ENCODE results near the gene DGKH.
"Not testable (repeated sequence)": the region's sequence is repeated elsewhere in the genome, so short reads cannot be mapped to it uniquely, and the experiment has no call there.

Gene DGKH

GRCh38 chr13:42110410-42111155 lies 62.1 kb downstream of the DGKH start:
- DNase-seq (ENCODE audit: low read depth in 2 of 2) = peak in 1 of 2 donors; percentile 9

DNA sequence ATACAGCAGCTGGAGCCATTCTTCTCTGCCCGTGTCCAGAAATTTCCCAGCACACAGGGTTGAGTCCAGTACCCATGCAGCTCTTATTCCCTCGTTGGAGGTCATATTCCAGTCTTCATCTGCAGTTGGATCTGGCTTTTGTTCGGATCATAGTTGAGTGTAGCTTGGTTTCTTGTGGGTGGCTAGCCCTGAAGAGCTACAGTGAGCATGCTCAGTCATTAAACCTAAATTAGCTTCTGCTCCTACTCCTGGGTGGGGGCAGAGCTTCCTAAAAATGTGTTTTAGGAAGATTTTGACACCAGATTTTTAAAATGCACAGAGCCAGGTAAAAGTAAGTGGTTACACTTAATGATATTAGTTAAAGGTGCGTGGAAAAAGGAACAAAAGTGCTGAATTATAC lies 64.4 kb downstream of the DGKH start:
- DNase-seq (ENCODE audit: low read depth in 2 of 2) = no peak

DNA sequence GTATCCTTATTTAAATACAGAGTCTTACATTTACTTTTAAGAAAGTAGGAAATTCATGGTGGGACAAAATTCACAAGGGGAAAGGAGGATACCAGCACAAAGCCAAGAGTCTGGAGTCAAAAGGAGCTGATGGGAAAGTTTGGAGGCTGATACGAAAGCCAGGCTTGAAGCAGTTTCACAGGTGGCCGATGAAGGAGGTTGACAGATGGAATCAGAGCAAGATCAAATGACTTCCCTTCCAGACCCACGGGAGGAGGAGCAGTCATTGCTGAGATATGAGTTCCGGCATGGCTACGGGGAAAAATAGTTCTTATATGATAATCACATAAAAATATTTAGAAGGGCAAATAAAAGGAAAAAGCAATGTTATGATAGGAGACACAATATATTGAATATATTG lies 65.0 kb downstream of the DGKH start:
- DNase-seq (ENCODE audit: low read depth in 2 of 2) = no peak

- DNase-seq (ENCODE audit: low read depth in 2 of 2) = no peak
These were observed 65.8 kb downstream of the DGKH start for GRCh38 chr13:42114278-42114677.

- DNase-seq (ENCODE audit: low read depth in 2 of 2) = no peak
These were observed 66.5 kb downstream of the DGKH start for GRCh38 chr13:42114912-42115311.

GRCh38 chr13:42116225-42116624 lies 67.8 kb downstream of the DGKH start:
- DNase-seq (ENCODE audit: low read depth in 2 of 2) = no peak

DNA sequence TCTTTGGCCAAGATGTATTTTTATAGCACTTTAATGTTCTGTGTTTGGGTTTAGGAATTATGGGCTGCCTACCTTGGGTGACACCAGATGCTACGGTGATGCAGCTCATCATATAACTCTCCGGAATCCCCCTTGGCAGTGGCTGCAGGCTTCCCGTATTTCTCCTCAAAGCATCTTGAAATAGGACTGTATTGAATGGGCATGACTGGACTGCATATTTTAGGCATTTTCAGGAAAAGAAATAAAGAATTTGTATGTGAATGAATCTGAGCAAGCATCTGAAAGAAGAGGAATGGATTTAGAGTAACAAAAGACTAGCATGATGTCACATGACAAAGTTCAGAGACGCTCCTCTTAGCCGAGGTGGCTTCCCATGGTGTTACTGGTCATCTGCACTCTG lies 70.6 kb downstream of the DGKH start:
- DNase-seq (ENCODE audit: low read depth in 2 of 2) = no peak

- no peak for DNase-seq (ENCODE audit: low read depth in 2 of 2)
These were observed 71.4 kb downstream of the DGKH start for GRCh38 chr13:42119875-42120274.

GRCh38 chr13:42123600-42123999 lies 75.2 kb downstream of the DGKH start:
- DNase-seq (ENCODE audit: low read depth in 2 of 2) = no peak

GRCh38 chr13:42125046-42125445 lies 76.6 kb downstream of the DGKH start:
- no peak for DNase-seq (ENCODE audit: low read depth in 2 of 2)

GRCh38 chr13:42127047-42127446 lies 78.6 kb downstream of the DGKH start:
- no peak for DNase-seq (ENCODE audit: low read depth in 2 of 2)

- no peak for DNase-seq (ENCODE audit: low read depth in 2 of 2)
These were observed 80.6 kb downstream of the DGKH start for GRCh38 chr13:42129033-42129432.

- DNase-seq (ENCODE audit: low read depth in 2 of 2) = no peak
These were observed 88.1 kb downstream of the DGKH start for GRCh38 chr13:42136518-42136917.

DNA sequence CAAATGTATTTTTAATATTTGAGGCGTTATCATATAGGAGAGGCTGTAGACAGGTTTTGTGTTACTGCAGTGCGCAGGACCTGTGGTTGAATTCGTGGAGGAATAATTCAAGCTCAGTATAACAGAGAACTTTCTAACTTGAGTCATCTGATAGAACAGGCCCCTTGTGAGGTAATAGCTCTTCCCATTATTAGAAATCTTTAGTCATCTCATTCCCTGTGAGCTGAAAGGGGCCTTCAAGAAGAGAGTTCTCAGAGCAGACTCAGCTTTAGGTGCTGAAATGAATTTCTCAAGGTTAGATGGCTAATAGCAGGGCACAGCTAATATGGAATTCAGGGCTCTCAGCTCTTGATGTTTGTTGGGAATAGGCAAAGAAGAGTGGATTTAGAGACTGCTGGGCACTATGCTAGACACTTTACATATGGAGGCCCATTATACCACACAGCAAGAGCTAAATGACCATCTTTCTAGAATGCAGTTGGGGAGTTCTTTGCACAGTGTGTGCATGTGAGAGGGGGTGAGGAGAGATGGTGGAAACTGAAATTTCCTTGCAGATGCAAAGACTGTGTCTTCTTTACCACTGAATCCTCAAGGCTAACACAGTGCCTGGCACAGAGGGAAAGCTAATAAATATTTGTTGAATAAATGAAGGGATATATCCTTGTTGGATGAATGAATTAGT lies 89.5 kb downstream of the DGKH start:
- no peak for DNase-seq (ENCODE audit: low read depth in 2 of 2)

DNA sequence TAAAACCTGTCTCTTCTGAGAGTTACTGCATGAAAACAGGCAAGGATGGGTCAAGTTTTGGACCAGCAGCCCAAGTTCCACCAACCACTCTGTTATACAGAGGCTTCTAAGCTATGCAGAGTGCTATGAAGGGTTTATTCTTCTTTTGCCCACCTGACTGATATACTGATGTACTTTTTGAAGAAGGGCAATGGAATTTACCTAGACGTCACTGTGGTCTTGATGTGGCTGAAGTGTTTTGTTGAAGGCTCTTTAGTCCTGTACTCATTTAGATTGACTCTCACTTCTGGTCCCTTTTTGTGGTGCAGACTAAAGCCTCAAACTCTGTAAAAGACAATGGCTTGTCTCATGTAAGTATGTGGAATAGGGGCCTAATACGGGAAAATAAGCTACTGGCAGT lies 92.0 kb downstream of the DGKH start:
- DNase-seq (ENCODE audit: low read depth in 2 of 2) = no peak

DNA sequence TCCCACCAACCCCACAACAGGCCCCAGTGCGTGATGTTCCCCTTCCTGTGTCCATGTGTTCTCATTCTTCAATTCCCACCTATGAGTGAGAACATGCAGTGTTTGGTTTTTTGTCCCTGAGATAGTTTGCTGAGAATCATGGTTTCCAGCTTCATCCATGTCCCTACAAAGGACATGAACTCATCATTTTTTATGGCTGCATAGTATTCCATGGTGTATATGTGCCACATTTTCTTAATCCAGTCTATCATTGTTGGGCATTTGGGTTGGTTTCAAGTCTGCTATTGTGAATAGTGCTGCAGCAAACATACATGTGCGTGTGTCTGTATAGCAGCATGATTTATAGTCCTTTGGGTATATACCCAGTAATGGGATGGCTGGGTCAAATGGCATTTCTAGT lies 92.6 kb downstream of the DGKH start:
- not testable (repeated sequence) for DNase-seq (ENCODE audit: low read depth in 2 of 2)

DNA sequence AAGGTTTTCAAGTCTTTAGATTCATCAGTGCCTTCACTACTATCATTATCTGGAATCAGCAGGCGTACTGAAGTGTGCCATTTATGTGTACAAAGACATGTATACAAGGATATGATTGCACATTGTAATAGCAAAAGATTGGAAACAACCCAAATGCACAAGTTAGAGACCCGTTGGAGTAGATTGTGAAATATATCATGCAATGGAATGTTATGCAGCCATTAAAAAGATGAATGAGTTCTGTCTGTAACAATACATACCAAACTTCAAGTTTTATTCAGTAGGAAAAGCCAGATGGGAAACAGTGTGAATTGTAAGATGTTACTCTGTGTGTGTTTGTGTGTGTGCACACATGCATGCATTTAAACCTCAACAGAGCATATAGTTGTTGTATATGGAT lies 97.9 kb downstream of the DGKH start:
- DNase-seq (ENCODE audit: low read depth in 2 of 2) = no peak

DNA sequence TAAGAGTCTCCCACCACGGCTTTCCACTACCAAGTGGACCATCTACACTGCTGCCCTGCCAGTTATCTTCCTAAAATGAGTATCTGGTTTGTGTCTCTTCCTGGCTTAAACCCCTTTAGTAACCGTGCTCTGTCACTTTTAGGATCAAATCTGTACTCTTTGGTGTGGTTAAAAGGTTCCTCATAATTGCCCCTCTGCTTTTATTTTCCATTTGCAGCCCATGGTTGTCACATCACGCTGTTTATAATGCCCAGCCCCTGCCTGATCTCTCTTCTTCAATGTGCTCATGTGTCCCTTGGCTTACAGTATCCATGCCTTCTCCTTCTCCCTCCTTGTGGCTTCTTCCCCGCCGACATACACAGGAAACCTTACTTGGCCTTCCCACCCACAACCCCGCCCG lies 100.1 kb downstream of the DGKH start:
- no peak for DNase-seq (ENCODE audit: low read depth in 2 of 2)

DNA sequence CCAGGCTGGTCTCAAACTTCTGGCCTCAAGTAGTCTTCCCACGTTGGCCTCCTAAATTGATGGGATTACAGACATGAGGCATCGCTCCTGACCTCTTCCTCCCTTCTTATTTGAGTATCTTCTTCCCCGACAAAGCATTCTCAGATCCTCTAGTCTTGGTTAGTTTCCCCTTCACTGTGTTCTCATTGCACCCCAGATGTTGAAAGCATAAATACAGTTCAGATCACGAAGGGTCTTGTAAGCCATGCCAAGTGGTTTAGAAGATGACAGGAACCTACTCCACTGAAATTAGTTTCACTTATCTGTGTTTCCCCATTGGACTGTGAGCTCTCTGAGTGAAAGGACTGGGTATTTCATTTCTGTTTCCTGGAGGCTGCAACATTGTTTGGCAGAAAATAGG lies 100.7 kb downstream of the DGKH start:
- DNase-seq (ENCODE audit: low read depth in 2 of 2) = no peak

GRCh38 chr13:42151781-42152180 lies 103.3 kb downstream of the DGKH start:
- DNase-seq (ENCODE audit: low read depth in 2 of 2) = no peak

DNA sequence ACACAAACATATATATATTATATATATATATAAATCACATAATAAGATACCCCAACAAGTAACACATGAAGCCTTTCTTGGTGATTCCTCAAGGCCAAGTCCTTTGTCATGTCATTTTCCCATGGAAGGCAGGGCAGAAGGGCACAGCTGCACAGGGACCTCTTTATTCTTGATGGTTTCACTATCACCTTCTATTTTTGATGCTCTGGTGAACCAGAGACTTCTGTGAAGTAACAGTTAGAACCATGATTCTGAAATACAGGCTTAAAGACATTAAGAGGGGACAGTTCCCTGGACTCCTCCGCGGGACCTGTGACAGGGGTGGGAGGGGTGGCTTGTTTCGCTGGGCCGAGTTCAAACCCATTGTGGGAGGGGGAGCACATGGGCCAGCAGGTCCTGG lies 104.0 kb downstream of the DGKH start:
- no peak for DNase-seq (ENCODE audit: low read depth in 2 of 2)

GRCh38 chr13:42153199-42154113 lies 105.0 kb downstream of the DGKH start:
- no peak for DNase-seq (ENCODE audit: low read depth in 2 of 2)

DNA sequence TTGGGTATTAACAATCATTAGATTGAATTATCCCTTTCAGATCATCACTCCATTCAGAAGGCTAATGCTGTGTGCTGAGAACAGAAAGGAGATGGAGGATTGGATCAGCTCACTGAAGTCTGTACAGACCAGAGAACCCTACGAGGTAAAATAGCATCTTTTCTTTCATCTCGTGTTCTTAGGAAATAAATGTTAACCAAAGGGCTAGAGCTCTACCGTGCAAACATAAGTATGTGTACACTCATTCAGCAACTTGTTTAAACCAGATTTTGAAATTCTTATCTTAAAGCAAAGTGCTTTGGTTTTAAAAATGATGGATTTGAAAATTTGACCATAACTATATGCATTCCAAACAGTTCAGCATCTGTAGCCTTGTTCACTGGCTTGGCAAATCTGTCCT lies 106.8 kb downstream of the DGKH start:
- no peak for DNase-seq (ENCODE audit: low read depth in 2 of 2)

Measured in stimulated activated CD8-positive, alpha-beta memory T cell treated with anti-CD3 and anti-CD28 coated beads, Interleukin-2, amount 100 ng/mL, for 1 hour (primary cell).